MM.1S (cell line): ENCODE results near the gene PDE6A.

ENCODE experiments used
- EZH2 ChIP-seq: fragments of 300-600 bp; sonication (generic); optimal IDR thresholded peaks from 2 replicates; pipeline ENCODE3; 2017; ENCODE audit warnings: low read depth, mild to moderate bottlenecking, antibody characterized with exemption, low read length, mixed read lengths
- EZH2phosphoT487 ChIP-seq: fragments of 300-600 bp; sonication (generic); IDR thresholded peaks from 2 replicates; pipeline ENCODE4 v1.6.1; 2018; ENCODE audit warnings: antibody characterized with exemption, low read length
- TF ChIP-seq, protein P1 (sequence below): fragments of 300-600 bp; sonication (generic); IDR thresholded peaks from 2 replicates; pipeline ENCODE4 v1.5.1; 2016; ENCODE audit warnings: antibody characterized with exemption, low read length, mixed read lengths

DNA sequence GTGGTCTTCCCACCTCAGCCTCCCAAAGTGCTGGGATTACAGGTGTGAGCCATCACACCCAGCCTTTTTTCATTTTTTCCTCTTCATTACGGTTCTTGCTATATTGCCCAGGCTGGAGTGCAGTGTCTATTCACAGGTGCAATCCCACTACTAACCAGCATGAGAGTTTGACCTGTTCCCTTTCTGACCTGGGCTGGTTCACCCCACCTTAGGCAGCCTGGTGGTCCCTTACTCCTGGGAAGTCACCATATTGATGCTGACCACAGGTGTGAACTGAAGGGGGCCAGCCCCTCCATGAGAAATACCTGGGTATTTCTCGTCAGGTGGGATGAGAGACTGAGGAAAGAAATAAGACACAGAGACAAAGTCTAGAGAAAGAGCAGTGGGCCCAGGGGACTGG lies 2.4 kb downstream of the PDE6A start:
- TF ChIP-seq, protein P1, sequence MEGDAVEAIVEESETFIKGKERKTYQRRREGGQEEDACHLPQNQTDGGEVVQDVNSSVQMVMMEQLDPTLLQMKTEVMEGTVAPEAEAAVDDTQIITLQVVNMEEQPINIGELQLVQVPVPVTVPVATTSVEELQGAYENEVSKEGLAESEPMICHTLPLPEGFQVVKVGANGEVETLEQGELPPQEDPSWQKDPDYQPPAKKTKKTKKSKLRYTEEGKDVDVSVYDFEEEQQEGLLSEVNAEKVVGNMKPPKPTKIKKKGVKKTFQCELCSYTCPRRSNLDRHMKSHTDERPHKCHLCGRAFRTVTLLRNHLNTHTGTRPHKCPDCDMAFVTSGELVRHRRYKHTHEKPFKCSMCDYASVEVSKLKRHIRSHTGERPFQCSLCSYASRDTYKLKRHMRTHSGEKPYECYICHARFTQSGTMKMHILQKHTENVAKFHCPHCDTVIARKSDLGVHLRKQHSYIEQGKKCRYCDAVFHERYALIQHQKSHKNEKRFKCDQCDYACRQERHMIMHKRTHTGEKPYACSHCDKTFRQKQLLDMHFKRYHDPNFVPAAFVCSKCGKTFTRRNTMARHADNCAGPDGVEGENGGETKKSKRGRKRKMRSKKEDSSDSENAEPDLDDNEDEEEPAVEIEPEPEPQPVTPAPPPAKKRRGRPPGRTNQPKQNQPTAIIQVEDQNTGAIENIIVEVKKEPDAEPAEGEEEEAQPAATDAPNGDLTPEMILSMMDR: no peak
- no peak for TF ChIP-seq EZH2phosphoT487
- TF ChIP-seq EZH2: no peak
